Smooth muscle cell (in vitro differentiated cells): ENCODE data around the gene CYP3A4. TPM values are rescaled to one million over a fixed set of nuclear protein-coding genes. Genes with fewer than 3 reads are reported as not detected.

ENCODE experiments used
- DNase-seq: peaks from one replicate; lab custom pipeline; 2025; ENCODE audit not compliant: unreplicated experiment; lab: John Stamatoyannopoulos, UW
- H2AFZ ChIP-seq: fragments of 200-600 bp; sonication (generic); 2 replicates; pipeline ENCODE4 v1.6.0; 2016; ENCODE audit warnings: antibody characterized with exemption, low read depth, mild to moderate bottlenecking
- H3F3A ChIP-seq: fragments of 200-600 bp; sonication (generic); 2 replicates; pipeline ENCODE4 v1.6.0; 2017; ENCODE audit warnings: antibody characterized with exemption, low read depth
- H3K27ac ChIP-seq: fragments of 200-600 bp; sonication (generic); 2 replicates; pipeline ENCODE4 v1.5.1; 2016; ENCODE audit warnings: low read depth, mild to moderate bottlenecking
- H3K27me3 ChIP-seq: fragments of 200-600 bp; sonication (generic); 2 replicates; pipeline ENCODE4 v1.6.1; 2016; ENCODE audit warnings: low read depth, mild to moderate bottlenecking
- H3K36me3 ChIP-seq: fragments of 200-600 bp; sonication (generic); 2 replicates; pipeline ENCODE4 v1.5.1; 2016; ENCODE audit warnings: low read depth
- H3K4me1 ChIP-seq: fragments of 200-600 bp; sonication (generic); 2 replicates; pipeline ENCODE4 v1.5.1; 2016; ENCODE audit warnings: low read depth
- H3K4me2 ChIP-seq: fragments of 200-600 bp; sonication (generic); 2 replicates; pipeline ENCODE4 v1.6.0; 2016; ENCODE audit warnings: mild to moderate bottlenecking
- H3K4me3 ChIP-seq: fragments of 200-600 bp; sonication (generic); 2 replicates; pipeline ENCODE4 v1.5.1; 2016; ENCODE audit warnings: mild to moderate bottlenecking
- H3K79me2 ChIP-seq: fragments of 200-600 bp; sonication (generic); 2 replicates; pipeline ENCODE4 v1.6.0; 2016; ENCODE audit warnings: low read depth, mild to moderate bottlenecking
- H3K9ac ChIP-seq: fragments of 200-600 bp; sonication (generic); 2 replicates; pipeline ENCODE4 v1.6.0; 2016; ENCODE audit warnings: low read depth
- H3K9me3 ChIP-seq: fragments of 200-600 bp; sonication (generic); replicated peaks from 2 replicates; pipeline ENCODE4 v1.5.1; 2016; ENCODE audit warnings: low read depth
- H4K20me1 ChIP-seq: fragments of 200-600 bp; sonication (generic); 2 replicates; pipeline ENCODE4 v1.6.0; 2016; ENCODE audit warnings: low read depth
- WGBS: methylation state at CpG from one replicate; pipeline ENCODE4 v1.1.7; 2016; ENCODE audit warnings: low lambda C conversion rate; 5-methylcytosine and 5-hydroxymethylcytosine counted together
- polyA plus RNA-seq: library from polyadenylated mRNA; unstranded; fragments of >200 nt; fragmentation: Nextera tagmentation; extraction: Ambion mirVana; gene quantifications from 2 replicates; pipeline ENCODE4 v1.2.1, GENCODE V29; 2016
- total RNA-seq: library from RNA; depleted of rRNA; stranded (reverse); fragments of >200 nt; gene quantifications from 2 replicates; pipeline ENCODE4 v1.2.3, GENCODE V29; 2014
- TF ChIP-seq, protein P1 (sequence below): fragments of 200-600 bp; sonication (generic); IDR thresholded peaks from 2 replicates; pipeline ENCODE4 v1.5.1; 2017; ENCODE audit warnings: borderline replicate concordance, mild to moderate bottlenecking, antibody characterized with exemption; ENCODE audit not compliant: insufficient read depth, poor library complexity, severe bottlenecking

The CYP3A4 gene
- total and polyA plus RNA-seq, 2 experiments from 2014 or later: not detected

DNA sequence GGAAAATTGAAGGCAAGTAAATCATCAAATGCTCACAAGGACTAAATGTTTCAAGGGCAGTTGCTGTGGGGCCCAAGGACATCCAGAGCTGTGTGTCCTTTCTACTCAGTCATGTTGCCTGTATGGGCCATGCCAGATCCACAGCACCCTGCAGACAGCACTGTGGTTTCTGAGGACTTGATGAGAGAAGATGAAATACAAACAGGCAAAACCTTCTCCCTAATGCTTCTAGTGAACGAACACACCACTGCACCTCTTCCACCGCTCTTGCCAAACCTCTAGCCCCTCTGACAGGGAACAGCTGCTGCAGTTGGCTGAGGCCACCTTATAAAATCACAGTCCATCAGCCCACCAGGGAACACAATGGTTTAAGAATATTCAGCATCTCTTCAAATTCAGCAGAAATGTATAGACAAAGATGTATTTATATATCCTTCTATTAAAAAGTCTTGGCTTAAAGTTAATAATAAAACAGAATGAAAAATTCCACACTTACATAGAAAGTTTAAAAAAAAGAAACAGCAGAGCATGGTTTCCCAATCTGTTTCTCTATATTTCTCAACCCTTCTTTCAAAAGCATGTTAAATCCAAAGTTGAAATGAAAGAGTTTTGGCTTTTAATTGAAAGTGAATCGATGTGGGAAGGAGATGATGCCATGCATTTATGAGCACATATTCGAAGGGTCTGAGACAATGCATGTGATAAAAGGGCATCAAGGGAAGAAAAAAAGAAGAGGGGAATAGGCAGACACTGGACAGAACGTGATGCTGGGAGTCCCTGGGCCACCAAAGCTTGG, 63.0 kb downstream of the CYP3A4 start:
- TF ChIP-seq, protein P1, sequence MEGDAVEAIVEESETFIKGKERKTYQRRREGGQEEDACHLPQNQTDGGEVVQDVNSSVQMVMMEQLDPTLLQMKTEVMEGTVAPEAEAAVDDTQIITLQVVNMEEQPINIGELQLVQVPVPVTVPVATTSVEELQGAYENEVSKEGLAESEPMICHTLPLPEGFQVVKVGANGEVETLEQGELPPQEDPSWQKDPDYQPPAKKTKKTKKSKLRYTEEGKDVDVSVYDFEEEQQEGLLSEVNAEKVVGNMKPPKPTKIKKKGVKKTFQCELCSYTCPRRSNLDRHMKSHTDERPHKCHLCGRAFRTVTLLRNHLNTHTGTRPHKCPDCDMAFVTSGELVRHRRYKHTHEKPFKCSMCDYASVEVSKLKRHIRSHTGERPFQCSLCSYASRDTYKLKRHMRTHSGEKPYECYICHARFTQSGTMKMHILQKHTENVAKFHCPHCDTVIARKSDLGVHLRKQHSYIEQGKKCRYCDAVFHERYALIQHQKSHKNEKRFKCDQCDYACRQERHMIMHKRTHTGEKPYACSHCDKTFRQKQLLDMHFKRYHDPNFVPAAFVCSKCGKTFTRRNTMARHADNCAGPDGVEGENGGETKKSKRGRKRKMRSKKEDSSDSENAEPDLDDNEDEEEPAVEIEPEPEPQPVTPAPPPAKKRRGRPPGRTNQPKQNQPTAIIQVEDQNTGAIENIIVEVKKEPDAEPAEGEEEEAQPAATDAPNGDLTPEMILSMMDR: no peak
- H3K9me3 ChIP-seq: no peaks in the 10 kb centered on the region
- no peak overlapping the region for H3K4me3 ChIP-seq
- H3K27ac ChIP-seq: no peak overlapping the region
- no peaks in the 10 kb centered on the region for H3K27me3 ChIP-seq
- H3K36me3 ChIP-seq: no peaks in the 10 kb centered on the region
- no peaks in the 10 kb centered on the region for H3K79me2 ChIP-seq
- H3K9ac ChIP-seq: no peak overlapping the region
- no peak overlapping the region for H2AFZ ChIP-seq
- no peaks in the 10 kb centered on the region for H3F3A ChIP-seq
- DNase-seq: no peak
- no peak overlapping the region for H3K4me2 ChIP-seq
- no peaks in the 10 kb centered on the region for H4K20me1 ChIP-seq
- WGBS: 86% methylated on average over 5 of the region's 5 CpGs
- H3K4me1 ChIP-seq: no peaks in the 10 kb centered on the region

DNA sequence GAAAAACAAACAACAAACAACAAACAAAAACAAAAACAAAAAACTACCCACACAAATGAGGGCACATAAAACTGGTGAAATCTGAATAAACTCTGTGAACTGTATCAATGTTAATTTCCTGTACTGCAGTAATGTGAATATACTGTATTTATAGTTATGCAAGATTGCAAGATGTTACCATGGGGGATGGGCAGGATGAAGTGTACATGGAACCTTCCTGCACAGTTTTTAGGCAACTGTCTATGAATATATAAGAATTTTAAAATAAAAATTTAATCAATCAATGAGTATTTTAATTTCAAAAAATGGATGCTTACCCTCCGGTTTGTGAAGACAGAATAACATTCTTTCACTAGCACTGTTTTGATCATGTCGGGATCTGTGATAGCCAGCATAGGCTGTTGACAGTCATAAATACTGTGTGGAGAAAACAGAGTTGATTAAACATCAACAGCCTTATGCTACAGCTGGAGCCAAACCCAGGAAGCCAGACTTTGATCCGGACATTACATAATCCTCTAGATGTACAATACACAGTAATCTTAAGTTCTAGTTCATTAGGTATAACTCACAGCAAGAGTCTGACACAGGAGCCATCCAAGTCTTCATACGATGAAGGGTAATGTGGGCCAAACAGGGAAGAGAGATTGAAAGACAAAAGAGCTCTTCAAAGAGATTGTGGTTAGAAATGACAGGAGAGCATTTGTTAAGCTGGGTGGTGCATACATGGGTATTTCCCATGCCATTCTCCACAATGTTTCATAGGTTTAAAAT, 63.8 kb downstream of the CYP3A4 start:
- Histone ChIP-seq H3F3A (no peaks in the 10 kb centered on the region), H3K4me1 (no peaks in the 10 kb centered on the region), H3K9ac (no peak overlapping the region), H3K9me3 (no peaks in the 10 kb centered on the region), H2AFZ (no peak overlapping the region), H4K20me1 (no peaks in the 10 kb centered on the region), H3K27me3 (no peaks in the 10 kb centered on the region), H3K4me3 (no peak overlapping the region), H3K36me3 (no peaks in the 10 kb centered on the region), H3K27ac (no peak overlapping the region), H3K4me2 (no peak overlapping the region), H3K79me2 (no peaks in the 10 kb centered on the region)
- TF ChIP-seq, protein P1: no peak
- DNase-seq: no peak
- WGBS: 90% methylated on average over 4 of the region's 4 CpGs

DNA sequence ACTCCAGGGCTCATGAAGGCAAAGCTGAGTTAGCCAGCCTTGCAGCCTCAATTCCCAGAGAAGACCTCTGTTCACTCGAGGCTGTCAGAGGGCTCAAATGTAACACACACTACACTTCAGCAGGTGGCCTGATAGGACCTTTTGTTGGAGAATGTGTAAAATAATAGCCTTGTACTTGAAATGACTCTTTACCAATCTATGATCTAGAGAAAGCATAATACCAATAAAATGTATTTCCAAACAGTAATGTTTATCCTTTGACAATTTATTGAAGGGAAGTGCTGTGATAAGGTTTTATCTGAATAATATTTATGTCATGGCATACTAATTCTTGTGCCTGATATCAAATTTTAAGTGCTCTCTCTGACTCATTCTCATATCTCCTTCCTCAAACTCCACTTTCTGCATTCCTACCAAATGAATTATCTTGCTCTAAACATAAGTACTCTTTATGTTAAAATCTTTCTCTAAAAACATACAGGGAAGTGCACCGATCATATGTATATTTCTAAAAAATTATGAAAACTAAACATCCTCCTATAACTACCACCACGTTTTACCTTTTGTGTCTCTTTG, 69.9 kb downstream of the CYP3A4 start:
- H3K27ac ChIP-seq: no peak overlapping the region
- TF ChIP-seq, protein P1: no peak
- H3K4me2 ChIP-seq: no peak overlapping the region
- WGBS: 81% methylated on average over 3 of the region's 3 CpGs
- H3K79me2 ChIP-seq: no peaks in the 10 kb centered on the region
- no peaks in the 10 kb centered on the region for H3F3A ChIP-seq
- H3K27me3 ChIP-seq: no peaks in the 10 kb centered on the region
- no peak for DNase-seq
- H3K36me3 ChIP-seq: no peaks in the 10 kb centered on the region
- H2AFZ ChIP-seq: no peak overlapping the region
- no peak overlapping the region for H3K9ac ChIP-seq
- H3K4me3 ChIP-seq: no peak overlapping the region
- no peaks in the 10 kb centered on the region for H3K9me3 ChIP-seq
- H3K4me1 ChIP-seq: no peaks in the 10 kb centered on the region
- no peaks in the 10 kb centered on the region for H4K20me1 ChIP-seq
